Measurements from ENCODE around the gene GJA10. TPM values are rescaled to one million over a fixed set of nuclear protein-coding genes. Genes with fewer than 3 reads are reported as not detected.
"Not testable (repeated sequence)": the region's sequence is repeated elsewhere in the genome, so short reads cannot be mapped to it uniquely, and the experiment has no call there.

GJA10 gene
- not detected for polyA plus RNA-seq (2012; ENCODE audit: missing spikeins)

- DNase-seq (ENCODE audit: insufficient read length) (no peak), FAIRE-seq (no peak)
- TF ChIP-seq TAF1 (IDR thresholded peaks at IDR 0.05; ENCODE audit: borderline replicate concordance, low read depth, low read length) (no peak), POLR2AphosphoS5 (IDR thresholded peaks at IDR 0.05; ENCODE audit: low read depth, low read length) (no peak), POLR2A (IDR thresholded peaks at IDR 0.05; ENCODE audit: low read depth, low read length) (no peak)
Measured at GRCh38 chr6:89894169-89894568, at the start of gene GJA10. Gene GJA10 (plus strand): TSS chr6:89894469. CDS start chr6:89894469, 0 bp downstream.

- FAIRE-seq; DNase-seq (ENCODE audit: insufficient read length): not testable (repeated sequence)
Measured at GRCh38 chr6:89847513-89847912, 46.8 kb upstream of the GJA10 start.

DNA sequence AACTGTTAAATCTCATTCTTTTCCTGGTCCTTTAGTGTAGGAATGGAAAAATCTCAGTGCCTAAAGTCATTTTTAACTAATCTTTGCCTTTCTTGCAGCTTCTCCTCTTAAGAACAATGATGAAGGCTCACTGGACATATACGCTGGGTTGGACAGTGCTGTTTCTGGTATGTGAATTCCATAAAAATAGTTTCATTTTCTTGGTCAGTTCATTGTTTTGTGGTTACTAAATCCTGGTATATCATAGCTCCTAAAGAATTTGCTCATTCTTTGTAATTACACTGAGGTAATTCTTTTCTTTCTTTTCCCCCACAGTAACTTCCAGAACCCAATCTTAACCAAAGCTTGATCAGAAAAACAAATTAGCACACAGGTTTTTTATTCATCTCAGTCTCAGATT lies 41.2 kb upstream of the GJA10 start:
- TF ChIP-seq POLR2AphosphoS5 (IDR thresholded peaks at IDR 0.05; ENCODE audit: low read depth, low read length): no peak
- no peak for TF ChIP-seq TAF1 (IDR thresholded peaks at IDR 0.05; ENCODE audit: borderline replicate concordance, low read depth, low read length)
- no peak for TF ChIP-seq POLR2A (IDR thresholded peaks at IDR 0.05; ENCODE audit: low read depth, low read length)
- DNase-seq (ENCODE audit: insufficient read length) (no peak), FAIRE-seq (no peak)

DNA sequence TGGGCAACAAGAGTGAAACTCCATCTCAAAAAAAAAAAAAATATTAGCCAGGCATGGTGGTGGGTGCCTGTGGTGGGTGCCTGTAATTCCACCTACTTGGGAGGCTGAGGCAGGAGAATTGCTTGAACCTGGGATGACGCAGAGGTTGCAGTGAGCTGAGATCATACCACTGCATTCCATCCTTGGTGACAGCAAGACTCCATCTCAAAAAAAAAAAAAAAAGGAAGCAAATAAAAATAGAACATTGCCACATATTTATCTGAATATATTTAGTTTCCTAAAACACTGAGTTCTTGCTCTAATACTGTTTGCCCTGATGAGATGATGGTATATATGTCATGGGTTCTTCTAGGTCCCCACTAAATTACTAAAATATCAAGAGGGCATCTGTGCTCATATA lies 36.2 kb upstream of the GJA10 start:
- no peak for FAIRE-seq
- no peak for TF ChIP-seq POLR2A (IDR thresholded peaks at IDR 0.05; ENCODE audit: low read depth, low read length)
- TF ChIP-seq TAF1 (IDR thresholded peaks at IDR 0.05; ENCODE audit: borderline replicate concordance, low read depth, low read length): no peak
- TF ChIP-seq POLR2AphosphoS5 (IDR thresholded peaks at IDR 0.05; ENCODE audit: low read depth, low read length): no peak
- no peak for DNase-seq (ENCODE audit: insufficient read length)

GRCh38 chr6:89859744-89860143 lies 34.5 kb upstream of the GJA10 start:
- no peak for DNase-seq (ENCODE audit: insufficient read length)
- no peak for FAIRE-seq
- no peak for TF ChIP-seq POLR2A (IDR thresholded peaks at IDR 0.05; ENCODE audit: low read depth, low read length)
- no peak for TF ChIP-seq POLR2AphosphoS5 (IDR thresholded peaks at IDR 0.05; ENCODE audit: low read depth, low read length)
- TF ChIP-seq TAF1 (IDR thresholded peaks at IDR 0.05; ENCODE audit: borderline replicate concordance, low read depth, low read length): no peak

GRCh38 chr6:89862273-89862672 lies 32.0 kb upstream of the GJA10 start:
- TF ChIP-seq POLR2AphosphoS5 (IDR thresholded peaks at IDR 0.05; ENCODE audit: low read depth, low read length): no peak
- no peak for FAIRE-seq
- DNase-seq (ENCODE audit: insufficient read length): no peak

DNA sequence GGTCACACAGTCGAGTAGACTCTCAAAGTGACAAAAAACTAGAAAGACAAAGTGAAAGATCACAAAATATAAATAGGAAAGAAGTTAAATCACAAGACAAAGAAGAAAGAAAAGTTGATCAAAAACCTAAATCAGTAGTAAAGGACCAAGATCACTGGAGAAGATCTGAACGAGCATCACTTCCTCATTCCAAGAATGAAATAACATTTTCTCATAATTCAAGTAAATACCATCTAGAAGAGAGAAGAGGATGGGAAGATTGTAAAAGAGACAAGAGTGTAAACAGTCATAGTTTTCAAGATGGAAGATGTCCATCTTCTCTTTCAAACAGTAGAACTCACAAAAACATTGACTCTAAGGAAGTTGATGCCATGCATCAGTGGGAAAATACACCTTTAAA lies 31.6 kb upstream of the GJA10 start:
- no peak for TF ChIP-seq POLR2A (IDR thresholded peaks at IDR 0.05; ENCODE audit: low read depth, low read length)
- no peak for TF ChIP-seq POLR2AphosphoS5 (IDR thresholded peaks at IDR 0.05; ENCODE audit: low read depth, low read length)
- no peak for FAIRE-seq
- DNase-seq (ENCODE audit: insufficient read length): no peak

GRCh38 chr6:89866024-89866678 lies 28.1 kb upstream of the GJA10 start:
- FAIRE-seq (no peak), DNase-seq (ENCODE audit: insufficient read length) (no peak)
- TF ChIP-seq POLR2A (IDR thresholded peaks at IDR 0.05; ENCODE audit: low read depth, low read length) (no peak), TAF1 (IDR thresholded peaks at IDR 0.05; ENCODE audit: borderline replicate concordance, low read depth, low read length) (no peak), POLR2AphosphoS5 (IDR thresholded peaks at IDR 0.05; ENCODE audit: low read depth, low read length) (no peak)

GRCh38 chr6:89873721-89874120 lies 20.5 kb upstream of the GJA10 start:
- no peak for FAIRE-seq
- no peak for DNase-seq (ENCODE audit: insufficient read length)
- TF ChIP-seq TAF1 (IDR thresholded peaks at IDR 0.05; ENCODE audit: borderline replicate concordance, low read depth, low read length): no peak
- no peak for TF ChIP-seq POLR2AphosphoS5 (IDR thresholded peaks at IDR 0.05; ENCODE audit: low read depth, low read length)
- no peak for TF ChIP-seq POLR2A (IDR thresholded peaks at IDR 0.05; ENCODE audit: low read depth, low read length)

DNA sequence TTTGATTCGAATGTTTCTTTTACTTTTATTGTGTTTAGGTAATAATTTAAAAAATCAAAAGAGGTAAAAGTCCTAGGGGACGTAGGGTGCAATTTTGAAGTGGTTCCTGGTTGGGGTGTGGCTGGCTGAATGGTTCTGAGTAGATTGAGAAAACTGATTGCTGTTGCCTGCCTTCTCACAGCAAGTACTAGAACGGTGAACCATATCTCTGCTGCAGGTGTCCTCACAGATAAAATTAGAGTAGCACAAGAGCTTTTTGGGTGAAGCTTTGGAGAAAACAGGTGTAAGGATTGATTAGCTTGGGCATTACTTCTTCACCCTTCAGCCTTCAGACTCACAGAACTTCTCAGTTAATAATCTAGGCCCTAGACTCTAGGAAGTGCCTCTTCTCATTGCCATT lies 19.8 kb upstream of the GJA10 start:
- no peak for DNase-seq (ENCODE audit: insufficient read length)
- TF ChIP-seq TAF1 (IDR thresholded peaks at IDR 0.05; ENCODE audit: borderline replicate concordance, low read depth, low read length) (no peak), POLR2A (IDR thresholded peaks at IDR 0.05; ENCODE audit: low read depth, low read length) (no peak), POLR2AphosphoS5 (IDR thresholded peaks at IDR 0.05; ENCODE audit: low read depth, low read length) (no peak)
- FAIRE-seq: no peak

GRCh38 chr6:89886378-89887120 lies 7.7 kb upstream of the GJA10 start:
- no peak for DNase-seq (ENCODE audit: insufficient read length)
- TF ChIP-seq POLR2AphosphoS5 (IDR thresholded peaks at IDR 0.05; ENCODE audit: low read depth, low read length): no peak
- no peak for TF ChIP-seq POLR2A (IDR thresholded peaks at IDR 0.05; ENCODE audit: low read depth, low read length)
- no peak for TF ChIP-seq TAF1 (IDR thresholded peaks at IDR 0.05; ENCODE audit: borderline replicate concordance, low read depth, low read length)
- no peak for FAIRE-seq

GRCh38 chr6:89887452-89888137 lies 6.7 kb upstream of the GJA10 start:
- TF ChIP-seq TAF1 (IDR thresholded peaks at IDR 0.05; ENCODE audit: borderline replicate concordance, low read depth, low read length): no peak
- TF ChIP-seq POLR2A (IDR thresholded peaks at IDR 0.05; ENCODE audit: low read depth, low read length): no peak
- TF ChIP-seq POLR2AphosphoS5 (IDR thresholded peaks at IDR 0.05; ENCODE audit: low read depth, low read length): no peak
- FAIRE-seq: no peak
- peak; percentile 20 for DNase-seq (ENCODE audit: insufficient read length)
